Endodermal cell (in vitro differentiated cells): ENCODE measurements around the gene MYL10. TPM values are rescaled to one million over a fixed set of nuclear protein-coding genes. Genes with fewer than 3 reads are reported as not detected.
"Not testable (repeated sequence)": the region's sequence is repeated elsewhere in the genome, so short reads cannot be mapped to it uniquely, and the experiment has no call there.

ENCODE experiments used
- DNase-seq: peaks from one replicate; pipeline ENCODE4 v3.0.0-alpha.2; 2017
- H3K27ac ChIP-seq: 2 replicates; pipeline ENCODE4 v1.5.1; 2013; ENCODE audit warnings: mild to moderate bottlenecking, low read depth, low read length, moderate library complexity
- H3K27me3 ChIP-seq: 2 replicates; pipeline ENCODE4 v1.6.1; 2013; ENCODE audit warnings: mild to moderate bottlenecking, low read length, moderate library complexity; ENCODE audit not compliant: insufficient read depth, control insufficient read depth, poor library complexity, severe bottlenecking
- H3K36me3 ChIP-seq: 2 replicates; pipeline ENCODE4 v1.7.0; 2013; ENCODE audit warnings: mild to moderate bottlenecking, low read length, moderate library complexity; ENCODE audit not compliant: control insufficient read depth, insufficient read depth
- H3K4me1 ChIP-seq: one replicate; pipeline ENCODE4 v1.7.0; 2013; ENCODE audit warnings: low read length; ENCODE audit not compliant: control insufficient read depth, insufficient read depth
- H3K4me3 ChIP-seq: 2 replicates; pipeline ENCODE4 v1.5.1; 2013; ENCODE audit warnings: mild to moderate bottlenecking, low read length, moderate library complexity
- H3K9ac ChIP-seq: 2 replicates; pipeline ENCODE4 v1.6.1; 2013; ENCODE audit warnings: mild to moderate bottlenecking, low read length, moderate library complexity; ENCODE audit not compliant: poor library complexity, severe bottlenecking; ENCODE audit errors: extremely low read depth
- H3K9me3 ChIP-seq: 2 replicates; pipeline ENCODE4 v1.6.1; 2013; ENCODE audit warnings: mild to moderate bottlenecking, low read length, moderate library complexity; ENCODE audit not compliant: control insufficient read depth
- H3K27ac Mint-ChIP-seq: 2 replicates; pipeline ENCODE4 v1.8.0; 2020; ENCODE audit warnings: mixed read lengths
- H3K27me3 Mint-ChIP-seq: 2 replicates; pipeline ENCODE4 v1.8.0; 2021; ENCODE audit warnings: mild to moderate bottlenecking, mixed read lengths; ENCODE audit not compliant: insufficient read depth
- H3K36me3 Mint-ChIP-seq: 2 replicates; pipeline ENCODE4 v1.8.0; 2020; ENCODE audit warnings: low read depth, mixed read lengths
- H3K4me1 Mint-ChIP-seq: 2 replicates; pipeline ENCODE4 v1.8.0; 2020; ENCODE audit warnings: mixed read lengths
- H3K4me3 Mint-ChIP-seq: 2 replicates; pipeline ENCODE4 v1.8.0; 2020; ENCODE audit warnings: mild to moderate bottlenecking, moderate library complexity, mixed read lengths
- H3K9me3 Mint-ChIP-seq: 2 replicates; pipeline ENCODE4 v1.8.0; 2020; ENCODE audit warnings: mild to moderate bottlenecking, mixed read lengths
- WGBS, 2 experiments: methylation state at CpG; one replicate each; pipeline versions ENCODE4 v1.1.5 to v1.1.7; 2013; ENCODE audit warnings: missing lambda C conversion rate in 2 of 2, mixed read lengths in 1 of 2; ENCODE audit not compliant: insufficient coverage in 1 of 2, insufficient read length in 1 of 2; 5-methylcytosine and 5-hydroxymethylcytosine counted together
- total RNA-seq, 2 donors: library from RNA; stranded (reverse); fragmentation: NEBNext Ultra II Directional in 1 of 2; extraction: Animal tissue kit (Norgen Biotek cat#: 25700) in 1 of 2; gene quantifications; 2 replicates in 1 of 2; 3 replicates in 1 of 2; pipeline ENCODE4 v1.2.1, GENCODE V29; 2021
- TF ChIP-seq, protein P1 (sequence below): fragments of 200-600 bp; sonication (generic); conservative IDR thresholded peaks from 2 replicates; pipeline ENCODE4 v1.5.0; 2021; ENCODE audit warnings: antibody characterized with exemption, mild to moderate bottlenecking

Gene MYL10
- total RNA-seq, 2 donors from 2014 or later = not detected

DNA sequence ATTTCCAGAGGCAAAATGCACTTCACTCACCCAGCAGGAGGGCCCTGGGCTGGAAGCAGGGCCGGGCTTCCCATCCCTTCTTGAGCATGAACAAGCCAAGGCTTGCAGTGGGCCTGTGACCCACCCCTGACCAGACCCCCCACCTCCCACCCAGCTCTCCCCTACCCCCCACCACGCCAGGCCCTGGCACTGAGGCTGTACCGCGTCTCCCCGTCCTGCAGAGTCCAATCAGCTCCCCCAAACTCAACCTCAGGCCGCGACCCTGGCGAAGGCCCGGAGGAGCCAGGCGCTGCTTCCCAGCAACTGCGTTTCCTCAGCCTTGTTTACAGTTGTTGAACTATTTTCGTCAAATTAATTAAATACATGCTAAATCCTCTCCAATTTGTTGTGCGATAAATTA, 16.9 kb upstream of the MYL10 start:
- Mint-ChIP-seq H3K27ac (no peak overlapping the region), H3K4me1 (peaks cover 6% of the 10 kb centered on the region), H3K27me3 (no peaks in the 10 kb centered on the region), H3K36me3 (no peaks in the 10 kb centered on the region), H3K4me3 (no peak overlapping the region), H3K9me3 (no peaks in the 10 kb centered on the region)
- 95 to 96% methylated on average over 6 to 13 of the region's 13 CpGs for WGBS, 2 experiments
- Histone ChIP-seq H3K4me1 (no peaks in the 10 kb centered on the region), H3K9me3 (no peaks in the 10 kb centered on the region), H3K4me3 (no peak overlapping the region), H3K27ac (no peak overlapping the region), H3K27me3 (no peaks in the 10 kb centered on the region), H3K36me3 (no peaks in the 10 kb centered on the region), H3K9ac (no peak overlapping the region)
- no peak for DNase-seq
- TF ChIP-seq, protein P1, sequence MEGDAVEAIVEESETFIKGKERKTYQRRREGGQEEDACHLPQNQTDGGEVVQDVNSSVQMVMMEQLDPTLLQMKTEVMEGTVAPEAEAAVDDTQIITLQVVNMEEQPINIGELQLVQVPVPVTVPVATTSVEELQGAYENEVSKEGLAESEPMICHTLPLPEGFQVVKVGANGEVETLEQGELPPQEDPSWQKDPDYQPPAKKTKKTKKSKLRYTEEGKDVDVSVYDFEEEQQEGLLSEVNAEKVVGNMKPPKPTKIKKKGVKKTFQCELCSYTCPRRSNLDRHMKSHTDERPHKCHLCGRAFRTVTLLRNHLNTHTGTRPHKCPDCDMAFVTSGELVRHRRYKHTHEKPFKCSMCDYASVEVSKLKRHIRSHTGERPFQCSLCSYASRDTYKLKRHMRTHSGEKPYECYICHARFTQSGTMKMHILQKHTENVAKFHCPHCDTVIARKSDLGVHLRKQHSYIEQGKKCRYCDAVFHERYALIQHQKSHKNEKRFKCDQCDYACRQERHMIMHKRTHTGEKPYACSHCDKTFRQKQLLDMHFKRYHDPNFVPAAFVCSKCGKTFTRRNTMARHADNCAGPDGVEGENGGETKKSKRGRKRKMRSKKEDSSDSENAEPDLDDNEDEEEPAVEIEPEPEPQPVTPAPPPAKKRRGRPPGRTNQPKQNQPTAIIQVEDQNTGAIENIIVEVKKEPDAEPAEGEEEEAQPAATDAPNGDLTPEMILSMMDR = no peak

DNA sequence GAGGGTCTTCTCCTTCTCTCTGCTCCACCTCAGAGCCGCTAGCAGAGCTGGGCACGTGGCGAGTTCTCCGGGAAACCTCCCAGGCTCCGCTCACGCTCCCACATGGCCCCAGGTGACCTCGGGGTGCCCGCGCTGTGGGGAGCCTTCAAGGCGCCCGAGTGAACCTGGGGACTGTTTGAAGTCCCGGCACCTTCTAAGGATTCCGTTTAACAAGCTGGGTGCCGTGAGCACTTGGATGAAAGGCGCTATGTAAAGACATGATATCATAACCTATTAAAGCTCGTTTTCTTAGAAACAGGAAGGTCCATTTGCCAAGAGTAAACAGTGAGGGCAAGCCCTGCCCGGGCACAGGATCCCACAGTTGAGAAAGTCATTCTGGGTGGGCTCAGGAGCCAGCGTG, 15.8 kb upstream of the MYL10 start:
- Histone ChIP-seq H3K27ac (no peak overlapping the region), H3K36me3 (no peaks in the 10 kb centered on the region), H3K27me3 (no peaks in the 10 kb centered on the region), H3K9ac (no peak overlapping the region), H3K4me1 (no peaks in the 10 kb centered on the region), H3K9me3 (no peaks in the 10 kb centered on the region), H3K4me3 (no peak overlapping the region)
- Mint-ChIP-seq H3K27me3 (no peaks in the 10 kb centered on the region), H3K27ac (no peak overlapping the region), H3K9me3 (no peaks in the 10 kb centered on the region), H3K36me3 (no peaks in the 10 kb centered on the region), H3K4me1 (peaks cover 6% of the 10 kb centered on the region), H3K4me3 (no peak overlapping the region)
- DNase-seq = no peak
- TF ChIP-seq, protein P1 = no peak
- WGBS, 2 experiments = 88 to 91% methylated on average over 12 to 18 of the region's 18 CpGs

DNA sequence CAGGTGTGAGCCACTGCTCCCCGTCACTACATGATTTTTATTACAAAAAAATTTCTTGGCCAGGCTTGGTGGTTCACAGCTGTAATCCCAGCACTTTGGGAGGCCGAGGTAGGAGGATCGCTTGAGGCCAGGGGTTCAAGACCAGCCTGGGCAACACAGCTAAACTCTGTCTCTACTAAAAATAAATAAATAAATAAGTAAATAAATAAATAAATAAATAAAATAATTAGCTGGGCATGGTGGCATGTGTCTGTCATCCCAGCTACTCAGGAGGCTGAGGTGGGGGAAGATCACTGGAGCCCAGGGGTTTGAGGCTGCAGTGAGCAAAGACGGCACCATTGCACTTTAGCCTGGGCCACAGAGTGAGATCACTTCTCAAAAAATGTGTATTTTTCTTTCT, 10.0 kb upstream of the MYL10 start:
- not testable (repeated sequence) for H3K4me3 ChIP-seq, H3K36me3 ChIP-seq, H3K9ac ChIP-seq, H3K27me3 ChIP-seq, H3K27ac ChIP-seq, H3K36me3 Mint-ChIP-seq, H3K27me3 Mint-ChIP-seq, DNase-seq, H3K27ac Mint-ChIP-seq, H3K9me3 ChIP-seq, H3K9me3 Mint-ChIP-seq, H3K4me1 Mint-ChIP-seq, H3K4me1 ChIP-seq, H3K4me3 Mint-ChIP-seq
- WGBS, 2 experiments = 80 to 94% methylated on average over 1 to 4 of the region's 4 CpGs
